Endothelial cell of hepatic sinusoid (primary cell): ENCODE results near the gene MCCD1.

Experiments
- in situ Hi-C: cut with HindIII; loops from 2 replicates; pipeline ENCODE4 v1.10.0; 2017; ENCODE audit warnings: low sequenced_read_pairs

The MCCD1 gene

DNA sequence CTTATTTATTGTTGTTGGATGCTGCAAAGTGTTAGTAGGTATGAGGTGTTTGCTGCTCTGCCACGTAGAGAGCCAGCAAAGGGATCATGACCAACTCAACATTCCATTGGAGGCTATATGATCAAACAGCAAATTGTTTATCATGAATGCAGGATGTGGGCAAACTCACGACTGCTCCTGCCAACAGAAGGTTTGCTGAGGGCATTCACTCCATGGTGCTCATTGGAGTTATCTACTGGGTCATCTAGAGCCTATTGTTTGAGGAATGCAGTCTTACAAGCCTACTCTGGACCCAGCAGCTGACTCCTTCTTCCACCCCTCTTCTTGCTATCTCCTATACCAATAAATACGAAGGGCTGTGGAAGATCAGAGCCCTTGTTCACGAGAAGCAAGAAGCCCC, 18.8 kb upstream of the MCCD1 start:
- in situ Hi-C loops, result no loop called here

DNA sequence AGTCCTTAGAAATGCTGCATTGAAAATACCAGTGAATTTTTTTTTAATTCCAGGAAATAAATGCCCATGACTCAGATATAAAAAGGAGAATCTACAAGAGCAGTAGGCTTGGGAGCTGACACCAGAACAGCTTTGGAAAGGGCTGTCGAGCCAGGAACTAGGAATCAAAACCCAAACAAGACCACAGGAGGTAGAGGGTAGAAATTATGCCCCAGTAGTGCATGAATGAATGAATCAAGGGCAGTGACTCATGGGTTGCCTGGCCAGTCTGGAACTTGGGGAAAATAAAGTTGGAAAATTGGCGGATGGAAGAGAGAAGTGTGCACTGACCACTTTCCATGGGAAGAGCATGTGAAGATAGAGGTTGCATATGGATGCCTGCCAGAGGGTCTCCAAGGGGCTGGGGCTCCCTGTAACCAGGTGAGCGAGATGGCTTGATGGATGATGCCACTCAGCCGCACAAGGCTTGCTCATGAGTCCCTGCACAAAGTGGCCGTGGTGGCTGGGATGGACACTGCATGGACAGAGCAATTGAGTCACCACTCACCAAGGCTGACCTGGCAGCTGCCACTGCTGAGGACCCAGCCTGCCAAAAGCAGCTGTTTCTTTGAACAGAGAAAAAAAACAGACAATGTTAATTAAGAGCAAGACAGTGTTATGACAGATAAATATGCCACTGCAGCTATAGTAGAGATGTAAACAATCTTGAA, 15.2 kb upstream of the MCCD1 start:
- in situ Hi-C loops, result no loop called here

DNA sequence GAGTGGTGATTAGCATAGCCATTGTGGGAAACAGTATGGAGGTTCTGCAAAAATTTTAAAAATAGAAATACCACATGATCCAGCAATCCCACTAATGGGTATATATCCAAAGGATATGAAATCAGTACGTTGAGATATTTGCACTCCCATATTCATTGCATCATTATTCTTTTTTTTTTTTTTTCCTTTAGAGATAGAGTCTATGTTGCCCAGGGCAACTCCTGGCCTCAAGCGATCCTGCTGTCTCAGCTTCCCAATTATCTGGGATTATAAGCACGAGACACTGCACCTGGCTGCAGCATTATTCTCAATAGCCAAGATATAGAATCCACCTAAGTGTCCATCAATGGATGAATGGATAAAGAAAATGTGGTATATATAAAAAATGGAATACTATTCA, 6.9 kb upstream of the MCCD1 start:
- in situ Hi-C loops, result no loop called here

DNA sequence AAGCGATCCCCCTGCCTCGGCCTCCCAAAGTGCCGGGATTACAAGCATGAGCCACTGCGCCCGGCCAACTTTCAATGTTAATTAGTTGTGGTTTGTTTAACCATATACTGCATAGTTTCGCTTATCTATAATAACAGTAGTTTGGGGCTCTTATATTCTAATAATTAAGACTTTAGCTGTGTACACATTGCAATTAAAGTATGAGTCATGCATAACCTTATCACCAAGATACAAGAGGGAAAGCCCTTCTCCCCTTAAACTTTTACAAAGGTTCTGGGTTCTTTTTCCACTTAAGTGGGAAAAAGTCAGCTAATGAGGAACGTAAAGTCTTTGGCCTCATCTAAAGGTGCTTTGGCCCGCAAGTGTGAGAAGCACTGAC, 3.2 kb upstream of the MCCD1 start:
- in situ Hi-C loops, result no loop called here

- in situ Hi-C loops, result no loop called here
These were observed 2.7 kb upstream of the MCCD1 start for GRCh38 chr6:31525932-31526591.

DNA sequence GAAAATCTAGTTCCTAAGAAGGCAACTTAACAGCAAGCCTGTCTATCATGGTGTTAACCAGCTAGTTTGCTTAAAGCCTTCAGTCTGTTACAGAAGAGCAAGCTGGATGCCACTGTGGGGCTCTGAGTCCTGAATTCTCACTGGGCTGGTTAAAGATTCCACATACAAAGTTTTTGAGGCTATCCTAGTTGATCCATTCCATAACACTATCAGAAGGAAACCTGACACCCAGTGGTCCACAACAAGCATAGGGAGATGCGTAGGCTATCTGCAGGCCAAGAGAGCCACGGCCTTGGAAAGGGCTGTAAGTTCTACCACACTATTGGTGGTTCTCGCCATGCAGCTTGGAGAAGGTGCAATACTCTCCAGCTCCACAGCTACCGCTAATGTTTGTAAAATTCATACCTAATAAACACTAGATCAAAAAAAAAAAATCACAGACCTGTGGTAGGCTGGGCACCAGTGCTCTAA, 420 bp upstream of the MCCD1 start:
- in situ Hi-C loops, result no loop called here

- in situ Hi-C loops, result no loop called here
These were observed 778 bp downstream of the MCCD1 start for GRCh38 chr6:31529329-31530150.

DNA sequence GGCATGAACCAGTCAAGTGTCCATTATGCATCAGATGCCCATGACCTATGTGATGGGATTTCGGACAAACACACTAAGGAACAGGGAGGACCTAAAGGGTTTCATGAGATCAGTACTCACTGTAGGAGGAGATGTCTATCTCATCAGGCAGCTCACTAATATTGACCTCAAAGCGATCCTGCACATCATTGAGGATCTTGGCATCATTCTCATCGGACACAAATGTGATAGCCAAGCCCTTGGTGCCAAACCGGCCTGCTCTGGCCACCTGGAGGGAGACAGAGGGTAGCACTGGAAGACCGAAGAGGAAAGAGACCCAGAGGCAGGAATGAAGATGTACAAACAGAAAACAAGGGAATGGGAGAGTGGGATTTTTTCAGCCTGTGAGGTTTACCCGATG, 1.9 kb downstream of the MCCD1 start:
- in situ Hi-C loops, result no loop called here

GRCh38 chr6:31531162-31531561, 2.4 kb downstream of the MCCD1 start:
- in situ Hi-C loops, result no loop called here

- in situ Hi-C loops, result no loop called here
These were observed 3.2 kb downstream of the MCCD1 start for GRCh38 chr6:31531771-31532643.

- in situ Hi-C loops, result no loop called here
These were observed 4.1 kb downstream of the MCCD1 start for GRCh38 chr6:31532644-31533454.

- in situ Hi-C loops, result no loop called here
These were observed 4.7 kb downstream of the MCCD1 start for GRCh38 chr6:31533455-31533841.

DNA sequence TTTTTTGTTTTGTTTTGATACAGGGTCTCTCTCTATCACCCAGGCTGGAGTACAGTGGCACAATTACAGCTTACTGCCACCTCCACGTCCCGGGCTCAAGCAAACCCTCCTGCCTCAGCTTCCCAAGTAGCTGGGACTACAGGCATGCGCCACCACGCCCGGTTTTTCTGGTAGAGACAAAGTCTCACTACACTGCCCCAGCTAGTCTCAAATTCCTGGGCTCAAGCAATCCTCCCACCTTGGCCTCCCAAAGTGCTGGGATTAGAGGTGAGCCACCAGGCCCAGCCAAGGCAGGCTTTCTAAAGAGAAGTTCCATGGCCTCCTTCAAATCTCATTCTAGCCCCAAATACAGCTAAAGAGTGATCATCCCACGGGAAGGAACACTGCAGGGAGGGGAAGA, 5.2 kb downstream of the MCCD1 start:
- in situ Hi-C loops, result no loop called here

DNA sequence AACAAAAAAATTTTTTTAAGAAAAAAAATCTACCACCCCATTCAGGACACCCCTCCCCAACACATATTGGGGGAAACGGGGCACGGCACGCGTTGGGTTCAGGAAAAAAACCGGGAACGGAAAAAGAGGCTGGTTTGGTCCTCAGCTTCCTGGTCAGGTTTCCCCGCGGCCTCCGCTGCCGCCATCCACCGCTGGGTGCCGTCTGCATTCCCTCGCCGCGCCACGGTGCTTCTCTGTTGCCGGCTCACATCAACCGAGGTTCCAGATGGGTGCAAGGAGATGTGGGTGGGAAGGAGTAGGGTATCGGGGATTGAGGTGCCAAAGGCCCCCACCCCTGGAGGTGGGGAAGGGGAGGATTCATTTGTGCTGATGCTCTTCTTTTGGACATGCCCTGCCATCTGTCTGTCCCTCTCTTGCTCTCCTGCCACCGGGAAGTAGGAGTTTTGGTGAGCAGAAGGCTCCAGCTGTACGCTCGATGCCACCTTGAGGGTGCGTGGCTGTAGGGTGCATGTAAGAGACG, 5.8 kb downstream of the MCCD1 start:
- in situ Hi-C loops, result no loop called here

GRCh38 chr6:31535538-31536324, 7.0 kb downstream of the MCCD1 start:
- in situ Hi-C loops, result no loop called here

DNA sequence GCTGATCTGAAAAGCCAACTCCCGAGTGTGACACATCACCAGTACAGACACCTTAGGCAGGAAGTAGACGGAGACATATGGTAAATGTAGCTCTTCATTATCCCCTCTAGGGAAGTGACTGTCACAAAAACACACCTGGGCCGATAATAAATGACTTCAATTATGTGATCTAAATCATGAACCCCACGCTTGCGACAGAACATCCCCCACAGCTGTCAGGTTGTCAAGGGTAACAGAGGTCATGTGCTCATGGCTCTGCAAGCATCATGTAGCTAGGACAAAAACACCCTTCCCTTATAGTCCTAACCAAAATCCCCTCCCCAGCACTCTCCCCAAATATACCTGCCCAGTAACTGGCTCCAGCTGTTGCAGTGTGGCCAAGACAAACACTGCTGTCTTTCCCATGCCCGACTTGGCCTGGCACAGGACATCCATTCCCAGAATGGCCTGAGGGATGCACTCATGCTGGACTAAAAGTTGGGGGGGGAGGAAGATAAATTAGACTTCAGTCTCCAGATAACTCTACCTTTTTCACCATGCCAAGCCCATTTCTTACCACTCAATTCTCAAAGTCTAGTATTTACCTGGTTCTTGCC, 10.1 kb downstream of the MCCD1 start:
- in situ Hi-C loops, result no loop called here

DNA sequence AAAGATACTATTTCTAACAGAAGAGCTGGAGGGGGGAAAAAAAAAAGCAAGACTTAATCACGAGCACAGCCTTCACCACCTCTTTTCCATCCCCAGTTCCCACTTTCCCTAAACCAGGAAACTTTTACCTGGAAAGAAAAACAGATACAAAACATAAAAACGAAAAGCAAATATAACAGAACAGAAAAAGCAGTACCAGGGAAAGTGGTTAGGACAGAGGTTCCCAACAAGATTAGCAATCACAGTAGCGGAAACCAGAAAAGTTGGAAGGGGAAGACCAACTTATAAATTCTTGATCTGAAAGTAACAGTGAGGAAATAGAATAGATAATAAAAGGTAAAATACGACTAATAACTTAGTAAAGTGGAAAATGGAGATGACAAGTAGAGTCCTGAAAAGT, 11.9 kb downstream of the MCCD1 start:
- in situ Hi-C loops, result loop anchor here (5.0 kb wide), 2 partner anchors 42 to 77 kb away; partner anchors contain the start of genes AIF1 and LTB

DNA sequence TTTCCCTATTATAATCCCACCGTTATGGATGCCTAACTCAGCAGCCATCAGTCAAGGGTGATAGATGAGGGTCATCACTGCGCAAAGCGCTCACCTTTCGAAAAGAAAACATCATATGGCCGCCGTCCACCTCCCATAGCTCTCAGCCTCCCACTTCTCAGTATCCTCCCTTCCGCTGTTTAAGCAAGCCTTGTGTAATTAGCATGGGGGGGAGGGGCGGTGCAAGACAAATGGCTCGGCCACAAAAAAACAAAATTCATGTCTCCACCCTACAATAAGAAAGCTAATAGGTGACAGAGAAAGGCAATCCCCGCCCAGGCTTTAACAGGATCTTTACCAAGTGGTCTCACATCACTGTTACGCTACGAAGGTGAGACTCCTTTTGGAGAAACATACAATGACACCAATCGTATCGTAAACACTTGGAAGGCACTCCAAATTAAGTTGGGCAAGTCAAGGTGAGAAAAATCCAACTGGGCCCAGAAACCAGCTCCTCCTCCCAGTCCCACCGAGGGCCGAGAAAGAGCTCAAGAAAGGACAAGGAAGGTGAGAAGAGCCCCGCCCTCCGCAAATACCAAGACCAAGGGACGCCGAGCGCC, 12.4 kb downstream of the MCCD1 start:
- in situ Hi-C loops, result loop anchor here (5.0 kb wide), 2 partner anchors 41 to 76 kb away; partner anchors contain the start of genes AIF1 and LTB
